ENCODE measurements around the gene UBTD2. TPM values are rescaled to one million over a fixed set of nuclear protein-coding genes. Genes with fewer than 3 reads are reported as not detected.

Gene UBTD2
- total RNA-seq, 1 experiment from 2014 or later = 22.7 TPM

GRCh38 chr5:172169216-172169615, 114.3 kb downstream of the UBTD2 start (continued):
- no peak for TF ChIP-seq ATF6 (CRISPR knock-in tag; IDR thresholded peaks at IDR 0.05)
- TF ChIP-seq SOX15 (CRISPR knock-in tag; IDR thresholded peaks at IDR 0.05) = no peak

GRCh38 chr5:172168311-172168710, 115.3 kb downstream of the UBTD2 start:
- Mint-ChIP-seq H3K27me3 (ENCODE audit: low read depth) (no peaks in the 10 kb centered on the region), H3K4me3 (no peak overlapping the region), H3K9me3 (no peaks in the 10 kb centered on the region), H3K36me3 (no peaks in the 10 kb centered on the region; the same call in 1 of the 2 replicates), H3K27ac (0 out of 2 replicates have a peak overlapping the region, but pooled peaks have one; percentile 29), H3K4me1 (peaks cover 1% of the 10 kb centered on the region)
- DNase-seq (ENCODE audit: low spot score) = no peak
- no peak for TF ChIP-seq NR3C1 (CRISPR knock-in tag; conservative IDR thresholded peaks at IDR 0.05; ENCODE audit: low read depth)
- TF ChIP-seq KAT7 (CRISPR knock-in tag; IDR thresholded peaks at IDR 0.05; ENCODE audit: borderline replicate concordance) = no peak
- TF ChIP-seq AR (CRISPR knock-in tag; IDR thresholded peaks at IDR 0.05) = no peak
- no peak for TF ChIP-seq ZNF121 (CRISPR knock-in tag; IDR thresholded peaks at IDR 0.05)
- TF ChIP-seq ZNF138 (CRISPR knock-in tag; conservative IDR thresholded peaks at IDR 0.05) = no peak
- TF ChIP-seq ZNF317 (CRISPR knock-in tag; IDR thresholded peaks at IDR 0.05; ENCODE audit: borderline replicate concordance, low read depth) = no peak
- no peak for TF ChIP-seq RELA (CRISPR knock-in tag; IDR thresholded peaks at IDR 0.05; ENCODE audit: borderline replicate concordance)
- no peak for TF ChIP-seq NFE2L1 (CRISPR knock-in tag; IDR thresholded peaks at IDR 0.05)
- CTCF ChIA-PET = interaction anchor here (1.0 to 1.8 kb wide), 4 partner anchors 19 to 109 kb away, joined by 3 to 6 read pairs (median 3); partner anchors contain the start of gene STK10
- POLR2A ChIA-PET = no interaction called here
- no peak; the same call in 1 of the 2 replicates for ATAC-seq

- Mint-ChIP-seq H3K4me1 (no peaks in the 10 kb centered on the region), H3K4me3 (no peak overlapping the region), H3K27ac (0 out of 2 replicates have a peak overlapping the region, but pooled peaks have one; percentile 29), H3K27me3 (ENCODE audit: low read depth) (no peaks in the 10 kb centered on the region), H3K36me3 (no peaks in the 10 kb centered on the region; the same call in 1 of the 2 replicates), H3K9me3 (no peaks in the 10 kb centered on the region)
- TF ChIP-seq NFATC4 (CRISPR knock-in tag; IDR thresholded peaks at IDR 0.05) (no peak), MAX (CRISPR knock-in tag; IDR thresholded peaks at IDR 0.05) (no peak), KAT7 (CRISPR knock-in tag; IDR thresholded peaks at IDR 0.05; ENCODE audit: borderline replicate concordance) (no peak), USF1 (CRISPR knock-in tag; IDR thresholded peaks at IDR 0.05) (no peak), ZNF232 (CRISPR knock-in tag; IDR thresholded peaks at IDR 0.05) (no peak), CREB1 (CRISPR knock-in tag; IDR thresholded peaks at IDR 0.05) (no peak), GTF2I (CRISPR knock-in tag; conservative IDR thresholded peaks at IDR 0.05) (no peak), RORB (CRISPR knock-in tag; IDR thresholded peaks at IDR 0.05) (no peak)
- DNase-seq (ENCODE audit: low spot score) (no peak), ATAC-seq (no peak)
- ChIA-PET POLR2A (no interaction called here), CTCF (interaction anchor here (1.0 to 1.8 kb wide), 4 partner anchors 19 to 109 kb away, joined by 3 to 6 read pairs (median 3); partner anchors contain the start of gene STK10)
Measured at GRCh38 chr5:172167895-172168294, 115.7 kb downstream of the UBTD2 start.

Measured in WTC11 (cell line).